HL-60 (cell line): ENCODE results near the gene BPIFA3.

Experiments used
- GABPA ChIP-seq: IDR thresholded peaks from 2 replicates; pipeline ENCODE4 v1.6.1; 2012; ENCODE audit warnings: low read depth
- POLR2AphosphoS5 ChIP-seq: IDR thresholded peaks from 2 replicates; pipeline ENCODE4 v1.6.1; 2012; ENCODE audit warnings: low read depth
- SPI1 ChIP-seq: IDR thresholded peaks from 2 replicates; pipeline ENCODE4 v1.6.1; 2012; ENCODE audit warnings: low read depth, mild to moderate bottlenecking, borderline replicate concordance
- TF ChIP-seq, protein P1 (sequence below): IDR thresholded peaks from one replicate; pipeline ENCODE4 v1.5.1; 2011; ENCODE audit warnings: low read length, control low read depth, inconsistent platforms; ENCODE audit not compliant: insufficient read depth
- TF ChIP-seq, protein P2 (sequence below): IDR thresholded peaks from 2 replicates; pipeline ENCODE4 v1.6.1; 2012; ENCODE audit warnings: low read depth; ENCODE audit not compliant: insufficient replicate concordance

DNA sequence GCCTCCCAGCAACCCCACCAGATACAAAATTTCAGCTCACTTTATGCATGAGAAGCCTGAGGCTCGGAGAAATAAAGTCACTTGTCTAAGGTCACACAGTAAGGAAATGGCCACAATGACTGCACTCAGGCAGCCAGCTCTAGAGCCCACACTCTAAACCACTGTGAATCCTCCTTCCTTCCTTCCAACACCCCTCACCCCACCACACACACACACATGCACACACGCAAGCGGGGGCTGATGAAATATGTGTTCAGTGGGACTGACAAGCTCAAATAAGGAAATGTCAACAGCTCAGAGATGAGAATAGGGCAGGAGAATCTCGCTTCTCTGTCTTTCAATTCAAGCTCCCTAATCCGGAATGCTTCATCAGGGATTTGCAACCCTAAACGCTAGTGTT is 12.7 kb downstream of the BPIFA3 start:
- TF ChIP-seq, protein P1, sequence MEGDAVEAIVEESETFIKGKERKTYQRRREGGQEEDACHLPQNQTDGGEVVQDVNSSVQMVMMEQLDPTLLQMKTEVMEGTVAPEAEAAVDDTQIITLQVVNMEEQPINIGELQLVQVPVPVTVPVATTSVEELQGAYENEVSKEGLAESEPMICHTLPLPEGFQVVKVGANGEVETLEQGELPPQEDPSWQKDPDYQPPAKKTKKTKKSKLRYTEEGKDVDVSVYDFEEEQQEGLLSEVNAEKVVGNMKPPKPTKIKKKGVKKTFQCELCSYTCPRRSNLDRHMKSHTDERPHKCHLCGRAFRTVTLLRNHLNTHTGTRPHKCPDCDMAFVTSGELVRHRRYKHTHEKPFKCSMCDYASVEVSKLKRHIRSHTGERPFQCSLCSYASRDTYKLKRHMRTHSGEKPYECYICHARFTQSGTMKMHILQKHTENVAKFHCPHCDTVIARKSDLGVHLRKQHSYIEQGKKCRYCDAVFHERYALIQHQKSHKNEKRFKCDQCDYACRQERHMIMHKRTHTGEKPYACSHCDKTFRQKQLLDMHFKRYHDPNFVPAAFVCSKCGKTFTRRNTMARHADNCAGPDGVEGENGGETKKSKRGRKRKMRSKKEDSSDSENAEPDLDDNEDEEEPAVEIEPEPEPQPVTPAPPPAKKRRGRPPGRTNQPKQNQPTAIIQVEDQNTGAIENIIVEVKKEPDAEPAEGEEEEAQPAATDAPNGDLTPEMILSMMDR: no peak
- TF ChIP-seq POLR2AphosphoS5: no peak
- TF ChIP-seq, protein P2, sequence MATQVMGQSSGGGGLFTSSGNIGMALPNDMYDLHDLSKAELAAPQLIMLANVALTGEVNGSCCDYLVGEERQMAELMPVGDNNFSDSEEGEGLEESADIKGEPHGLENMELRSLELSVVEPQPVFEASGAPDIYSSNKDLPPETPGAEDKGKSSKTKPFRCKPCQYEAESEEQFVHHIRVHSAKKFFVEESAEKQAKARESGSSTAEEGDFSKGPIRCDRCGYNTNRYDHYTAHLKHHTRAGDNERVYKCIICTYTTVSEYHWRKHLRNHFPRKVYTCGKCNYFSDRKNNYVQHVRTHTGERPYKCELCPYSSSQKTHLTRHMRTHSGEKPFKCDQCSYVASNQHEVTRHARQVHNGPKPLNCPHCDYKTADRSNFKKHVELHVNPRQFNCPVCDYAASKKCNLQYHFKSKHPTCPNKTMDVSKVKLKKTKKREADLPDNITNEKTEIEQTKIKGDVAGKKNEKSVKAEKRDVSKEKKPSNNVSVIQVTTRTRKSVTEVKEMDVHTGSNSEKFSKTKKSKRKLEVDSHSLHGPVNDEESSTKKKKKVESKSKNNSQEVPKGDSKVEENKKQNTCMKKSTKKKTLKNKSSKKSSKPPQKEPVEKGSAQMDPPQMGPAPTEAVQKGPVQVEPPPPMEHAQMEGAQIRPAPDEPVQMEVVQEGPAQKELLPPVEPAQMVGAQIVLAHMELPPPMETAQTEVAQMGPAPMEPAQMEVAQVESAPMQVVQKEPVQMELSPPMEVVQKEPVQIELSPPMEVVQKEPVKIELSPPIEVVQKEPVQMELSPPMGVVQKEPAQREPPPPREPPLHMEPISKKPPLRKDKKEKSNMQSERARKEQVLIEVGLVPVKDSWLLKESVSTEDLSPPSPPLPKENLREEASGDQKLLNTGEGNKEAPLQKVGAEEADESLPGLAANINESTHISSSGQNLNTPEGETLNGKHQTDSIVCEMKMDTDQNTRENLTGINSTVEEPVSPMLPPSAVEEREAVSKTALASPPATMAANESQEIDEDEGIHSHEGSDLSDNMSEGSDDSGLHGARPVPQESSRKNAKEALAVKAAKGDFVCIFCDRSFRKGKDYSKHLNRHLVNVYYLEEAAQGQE: no peak
- TF ChIP-seq GABPA: no peak; the same call in 1 of the 2 replicates
- TF ChIP-seq SPI1: peak; percentile 43; the same call in 1 of the 2 replicates
